HEK293 (cell line): ENCODE data around the gene SMIM41.

Source experiments
- CTCF ChIA-PET: fragments of 350-600 bp; formaldehyde crosslinking; extraction: SDS; loops from one replicate; lab custom pipeline; 2021; ENCODE audit warnings: antibody characterized with exemption; lab: Yijun Ruan, JAX
- POLR2A ChIA-PET: fragments of 300-600 bp; formaldehyde crosslinking; extraction: SDS; loops from one replicate; lab custom pipeline; 2020; ENCODE audit warnings: antibody characterized with exemption, inconsistent platforms; lab: Yijun Ruan, JAX
- H3K27ac ChIP-seq: fragments of 200-500 bp; sonication (Bioruptor generic); 2 replicates; pipeline ENCODE4 v1.5.1; 2014; ENCODE audit warnings: low read depth, low read length, control low read depth, inconsistent platforms; ENCODE audit errors: extremely low read depth
- H3K36me3 ChIP-seq, 2 experiments: fragments of 200-500 bp in 1 of 2; sonication (Bioruptor generic) in 1 of 2; 1 replicate in 1 of 2; 2 replicates in 1 of 2; pipeline ENCODE4 v1.5.1; 2014 to 2017; ENCODE audit warnings: inconsistent platforms in 2 of 2, low read length in 2 of 2; ENCODE audit not compliant: control insufficient read depth in 2 of 2, insufficient read depth in 1 of 2
- H3K4me1 ChIP-seq: fragments of 200-500 bp; sonication (Bioruptor generic); 2 replicates; pipeline ENCODE4 v1.5.1; 2014; ENCODE audit warnings: mild to moderate bottlenecking, low read length, inconsistent platforms; ENCODE audit not compliant: control insufficient read depth, insufficient read depth
- H3K4me3 ChIP-seq: 2 replicates; pipeline ENCODE4 v1.5.1; 2011; ENCODE audit warnings: low read depth, mild to moderate bottlenecking, control low read depth, low read length, moderate library complexity
- H3K9me3 ChIP-seq: fragments of 200-500 bp; sonication (Bioruptor generic); 2 replicates; pipeline ENCODE4 v1.5.1; 2014; ENCODE audit warnings: low read depth, low read length, inconsistent platforms; ENCODE audit not compliant: control insufficient read depth, insufficient read depth
- EGR2 ChIP-seq: fragments of 450-650 bp; formaldehyde crosslinking; IDR thresholded peaks from 2 replicates; pipeline ENCODE4 v1.5.1; 2016; ENCODE audit warnings: low read depth, missing biosample characterization, missing genetic modification characterization
- ELK4 ChIP-seq: IDR thresholded peaks from 2 replicates; pipeline ENCODE4 v1.6.1; 2011; ENCODE audit warnings: mild to moderate bottlenecking, low read depth, low read length, borderline replicate concordance
- GLI2 ChIP-seq: fragments of 450-650 bp; formaldehyde crosslinking; IDR thresholded peaks from 2 replicates; pipeline ENCODE4; 2017; ENCODE audit warnings: missing biosample characterization, missing genetic modification characterization, low read depth, borderline replicate concordance
- GLI4 ChIP-seq: fragments of 450-650 bp; formaldehyde crosslinking; IDR thresholded peaks from 2 replicates; pipeline ENCODE4 v1.5.1; 2016; ENCODE audit warnings: missing biosample characterization, missing genetic modification characterization
- GLIS2 ChIP-seq: fragments of 450-650 bp; formaldehyde crosslinking; IDR thresholded peaks from 2 replicates; pipeline ENCODE4 v1.5.1; 2016; ENCODE audit warnings: missing biosample characterization, missing genetic modification characterization
- OVOL3 ChIP-seq: fragments of 450-650 bp; formaldehyde crosslinking; IDR thresholded peaks from 2 replicates; pipeline ENCODE4 v1.5.1; 2016; ENCODE audit warnings: missing biosample characterization, missing genetic modification characterization
- PRDM2 ChIP-seq: fragments of 450-650 bp; formaldehyde crosslinking; IDR thresholded peaks from 2 replicates; pipeline ENCODE4 v1.5.1; 2016; ENCODE audit warnings: missing biosample characterization, missing genetic modification characterization, borderline replicate concordance
- ZNF114 ChIP-seq: fragments of 450-650 bp; formaldehyde crosslinking; IDR thresholded peaks from 2 replicates; pipeline ENCODE4 v1.5.0; 2017; ENCODE audit warnings: missing biosample characterization, missing genetic modification characterization
- ZNF214 ChIP-seq: fragments of 450-650 bp; formaldehyde crosslinking; IDR thresholded peaks from 2 replicates; pipeline ENCODE4 v1.5.1; 2017; ENCODE audit warnings: missing biosample characterization, mild to moderate bottlenecking, missing genetic modification characterization, borderline replicate concordance
- ZNF221 ChIP-seq: fragments of 450-650 bp; formaldehyde crosslinking; IDR thresholded peaks from 2 replicates; pipeline ENCODE4 v1.5.1; 2017; ENCODE audit warnings: missing biosample characterization, missing genetic modification characterization, borderline replicate concordance
- ZNF223 ChIP-seq: fragments of 450-650 bp; formaldehyde crosslinking; IDR thresholded peaks from 2 replicates; pipeline ENCODE4 v1.5.1; 2016; ENCODE audit warnings: missing biosample characterization, missing genetic modification characterization
- ZNF239 ChIP-seq: fragments of 450-650 bp; formaldehyde crosslinking; IDR thresholded peaks from 2 replicates; pipeline ENCODE4 v1.5.1; 2016; ENCODE audit warnings: missing biosample characterization, missing genetic modification characterization
- ZNF280C ChIP-seq: fragments of 450-650 bp; formaldehyde crosslinking; IDR thresholded peaks from 2 replicates; pipeline ENCODE4 v1.5.1; 2016; ENCODE audit warnings: missing biosample characterization, missing genetic modification characterization
- ZNF354C ChIP-seq: fragments of 450-650 bp; formaldehyde crosslinking; IDR thresholded peaks from 2 replicates; pipeline ENCODE4 v1.5.1; 2016; ENCODE audit warnings: missing biosample characterization, missing genetic modification characterization, low read depth, borderline replicate concordance
- ZNF366 ChIP-seq: fragments of 450-650 bp; formaldehyde crosslinking; conservative IDR thresholded peaks from 2 replicates; pipeline ENCODE4 v1.5.1; 2016; ENCODE audit warnings: missing biosample characterization, missing genetic modification characterization
- ZNF660 ChIP-seq: fragments of 450-650 bp; IDR thresholded peaks from 2 replicates; pipeline ENCODE4 v1.5.1; 2018; ENCODE audit warnings: missing biosample characterization, mild to moderate bottlenecking, missing genetic modification characterization
- TF ChIP-seq, protein P1 (sequence below): fragments of 450-650 bp; formaldehyde crosslinking; IDR thresholded peaks from 2 replicates; pipeline ENCODE4 v1.5.1; 2016; ENCODE audit warnings: missing biosample characterization, missing genetic modification characterization

The SMIM41 gene

DNA sequence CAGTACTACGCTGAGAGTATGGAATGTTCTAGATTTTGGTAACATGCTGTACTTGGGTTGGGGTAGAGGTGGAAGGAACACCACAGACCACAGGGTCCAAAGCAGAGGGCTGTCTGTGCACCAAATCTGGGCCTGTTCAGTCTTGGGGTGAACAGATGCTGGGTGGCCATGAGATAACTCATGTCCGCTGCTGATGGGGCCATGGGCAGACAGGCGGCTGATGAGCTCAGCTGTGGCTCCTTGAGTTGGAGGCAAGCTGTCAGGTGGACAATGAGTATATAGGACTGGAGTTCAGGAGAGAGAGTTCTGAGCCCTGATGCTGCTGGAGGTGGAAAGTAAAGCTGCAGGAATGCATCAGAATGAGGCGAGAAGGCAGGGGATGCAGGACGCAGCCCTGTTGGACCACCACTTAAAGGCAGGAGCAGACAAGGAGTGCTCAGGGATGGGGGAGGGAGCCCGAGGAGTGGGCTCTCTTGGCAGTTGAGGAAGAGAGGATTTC lies 6.2 kb downstream of the SMIM41 start:
- Histone ChIP-seq H3K36me3 (no peaks in the 10 kb centered on the region), H3K4me3 (no peak overlapping the region)
- TF ChIP-seq GLI2 (no peak), ELK4 (no peak), OVOL3 (tag by site-specific recombination) (no peak), GLIS2 (tag by site-specific recombination) (no peak), ZNF214 (tag by site-specific recombination) (no peak), ZNF114 (tag by site-specific recombination) (no peak), PRDM2 (no peak)
- TF ChIP-seq, all 188 proteins: peak for 0
- Histone ChIP-seq H3K9me3 (no peaks in the 10 kb centered on the region), H3K4me1 (no peaks in the 10 kb centered on the region), H3K27ac (no peak overlapping the region)
- CTCF ChIA-PET = interaction anchor here (0.7 to 34.8 kb wide), 12 partner anchors 10 to 894 kb away, joined by 3 to 794 read pairs (median 6); partner anchors contain the start of gene ATG101
- POLR2A ChIA-PET = no interaction called here

GRCh38 chr12:52086366-52086765 lies 6.9 kb downstream of the SMIM41 start:
- TF ChIP-seq GLI4 = no peak
- no peak for TF ChIP-seq ZNF223 (tag by site-specific recombination)
- 0 out of 2 replicates have a peak, but pooled peaks have one; percentile 6 for TF ChIP-seq EGR2 (tag by site-specific recombination)
- Histone ChIP-seq H3K9me3 (no peaks in the 10 kb centered on the region), H3K4me1 (no peaks in the 10 kb centered on the region), H3K36me3 (no peaks in the 10 kb centered on the region), H3K27ac (no peak overlapping the region), H3K4me3 (no peak overlapping the region)
- CTCF ChIA-PET = interaction anchor here (0.7 to 34.8 kb wide), 7 partner anchors 12 to 277 kb away, joined by 3 to 794 read pairs (median 5); partner anchors contain the start of gene ATG101
- POLR2A ChIA-PET = no interaction called here

GRCh38 chr12:52086944-52087835 lies 7.7 kb downstream of the SMIM41 start:
- H3K4me3 ChIP-seq = no peak overlapping the region
- no peaks in the 10 kb centered on the region for H3K9me3 ChIP-seq
- ChIA-PET CTCF (interaction anchor here (0.7 to 34.8 kb wide), 5 partner anchors 9 to 276 kb away, joined by 3 to 794 read pairs (median 5); no protein-coding TSS in a partner anchor), POLR2A (no interaction called here)
- H3K27ac ChIP-seq = no peak overlapping the region
- no peaks in the 10 kb centered on the region for H3K36me3 ChIP-seq
- no peaks in the 10 kb centered on the region for H3K4me1 ChIP-seq
- TF ChIP-seq ZNF239 (tag by site-specific recombination) (no peak), ZNF221 (tag by site-specific recombination) (no peak), ZNF366 (tag by site-specific recombination) (no peak), ZNF660 (tag by site-specific recombination) (no peak), EGR2 (tag by site-specific recombination) (peak; percentile 86), ZNF354C (tag by site-specific recombination) (no peak), GLIS2 (tag by site-specific recombination) (no peak), ZNF280C (tag by site-specific recombination) (no peak)
- TF ChIP-seq, protein P1, sequence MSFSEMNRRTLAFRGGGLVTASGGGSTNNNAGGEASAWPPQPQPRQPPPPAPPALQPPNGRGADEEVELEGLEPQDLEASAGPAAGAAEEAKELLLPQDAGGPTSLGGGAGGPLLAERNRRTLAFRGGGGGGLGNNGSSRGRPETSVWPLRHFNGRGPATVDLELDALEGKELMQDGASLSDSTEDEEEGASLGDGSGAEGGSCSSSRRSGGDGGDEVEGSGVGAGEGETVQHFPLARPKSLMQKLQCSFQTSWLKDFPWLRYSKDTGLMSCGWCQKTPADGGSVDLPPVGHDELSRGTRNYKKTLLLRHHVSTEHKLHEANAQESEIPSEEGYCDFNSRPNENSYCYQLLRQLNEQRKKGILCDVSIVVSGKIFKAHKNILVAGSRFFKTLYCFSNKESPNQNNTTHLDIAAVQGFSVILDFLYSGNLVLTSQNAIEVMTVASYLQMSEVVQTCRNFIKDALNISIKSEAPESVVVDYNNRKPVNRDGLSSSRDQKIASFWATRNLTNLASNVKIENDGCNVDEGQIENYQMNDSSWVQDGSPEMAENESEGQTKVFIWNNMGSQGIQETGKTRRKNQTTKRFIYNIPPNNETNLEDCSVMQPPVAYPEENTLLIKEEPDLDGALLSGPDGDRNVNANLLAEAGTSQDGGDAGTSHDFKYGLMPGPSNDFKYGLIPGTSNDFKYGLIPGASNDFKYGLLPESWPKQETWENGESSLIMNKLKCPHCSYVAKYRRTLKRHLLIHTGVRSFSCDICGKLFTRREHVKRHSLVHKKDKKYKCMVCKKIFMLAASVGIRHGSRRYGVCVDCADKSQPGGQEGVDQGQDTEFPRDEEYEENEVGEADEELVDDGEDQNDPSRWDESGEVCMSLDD (tag by site-specific recombination) = no peak
